A549 (cell line): Measurements from ENCODE around the gene ACTR1A. TPM values are rescaled to one million over a fixed set of nuclear protein-coding genes. Genes with fewer than 3 reads are reported as not detected.

Source experiments
- ATAC-seq, 2 experiments: fragments of 200-7000 bp in 1 of 2; fragments of >200 bp in 1 of 2; cut with Nextera tagmentation in 1 of 2; cut with Tn5 transposase in 1 of 2; 3 replicates each; pipeline versions ENCODE4 v1.8.0 to v1.9.1; 2018 to 2020; ENCODE audit warnings: mild to moderate bottlenecking in 1 of 2, moderate library complexity in 1 of 2
- CTCF ChIA-PET: fragments of 300-600 bp; sonication (Branson Sonifier 250); formaldehyde crosslinking; extraction: SDS; loops from one replicate; lab custom pipeline; 2021; ENCODE audit warnings: antibody characterized with exemption, inconsistent platforms; lab: Yijun Ruan, JAX
- POLR2A ChIA-PET: fragments of 350-600 bp; formaldehyde crosslinking; extraction: SDS; loops from one replicate; lab custom pipeline; 2021; ENCODE audit warnings: antibody characterized with exemption, inconsistent platforms; lab: Yijun Ruan, JAX
- DNase-seq, 2 experiments: peaks; one replicate each; pipeline versions ENCODE4 v3.0.0 to v3.0.0-alpha.2; 2011 to 2016; ENCODE audit warnings: low read depth in 1 of 2, low spot score in 1 of 2
- FAIRE-seq: peaks from 2 replicates; lab custom pipeline; 2011; peaks lifted over from hg19 to GRCh38; lab: Jason Lieb, UNC
- H3K27ac ChIP-seq, 2 experiments: fragments of >200 bp; sonication (Bioruptor Twin); formaldehyde crosslinking; 3 replicates each; pipeline ENCODE4 v1.5.1; 2016 to 2017
- H3K4me1 ChIP-seq: fragments of >200 bp; sonication (Bioruptor Twin); formaldehyde crosslinking; 3 replicates; pipeline ENCODE4 v1.6.1; 2016
- H3K4me2 ChIP-seq: fragments of >200 bp; sonication (Bioruptor Twin); formaldehyde crosslinking; 3 replicates; pipeline ENCODE4 v1.6.1; 2016
- H3K4me3 ChIP-seq: fragments of >200 bp; sonication (Bioruptor Twin); formaldehyde crosslinking; 3 replicates; pipeline ENCODE4 v1.5.1; 2016
- H3K9me3 ChIP-seq: fragments of >200 bp; sonication (Bioruptor Twin); formaldehyde crosslinking; 3 replicates; pipeline ENCODE4 v1.6.1; 2016
- ATOH8 ChIP-seq: fragments of 250-450 bp; sonication (Bioruptor Pico); IDR thresholded peaks from 2 replicates; pipeline ENCODE4 v1.5.0; 2020; ENCODE audit warnings: low read depth, mild to moderate bottlenecking, moderate library complexity
- CBX2 ChIP-seq: fragments of 200-600 bp; sonication (generic); IDR thresholded peaks from 2 replicates; pipeline ENCODE4 v1.6.1; 2016; ENCODE audit warnings: low read depth, mild to moderate bottlenecking, borderline replicate concordance
- CHD4 ChIP-seq: fragments of 200-600 bp; sonication (generic); IDR thresholded peaks from 2 replicates; pipeline ENCODE4 v1.6.1; 2016; ENCODE audit warnings: antibody characterized with exemption, mild to moderate bottlenecking, borderline replicate concordance
- CTCF ChIP-seq: fragments of >200 bp; sonication (Bioruptor Twin); formaldehyde crosslinking; IDR thresholded peaks from 3 replicates; pipeline ENCODE4 v1.5.1; 2016
- EHMT2 ChIP-seq: fragments of 200-600 bp; sonication (generic); IDR thresholded peaks from 2 replicates; pipeline ENCODE4 v1.6.1; 2016; ENCODE audit warnings: antibody characterized with exemption, low read depth, mild to moderate bottlenecking, moderate library complexity
- FOXS1 ChIP-seq: fragments of 250-450 bp; sonication (Bioruptor Pico); IDR thresholded peaks from 2 replicates; pipeline ENCODE4 v1.5.0; 2020; ENCODE audit warnings: mild to moderate bottlenecking, moderate library complexity
- HDAC2 ChIP-seq: fragments of 200-600 bp; sonication (generic); IDR thresholded peaks from 2 replicates; pipeline ENCODE4 v1.6.1; 2016
- HMGXB4 ChIP-seq: fragments of 250-450 bp; sonication (Bioruptor Pico); IDR thresholded peaks from 2 replicates; pipeline ENCODE4 v1.5.0; 2021; ENCODE audit warnings: mild to moderate bottlenecking, moderate library complexity, borderline replicate concordance
- HOXB13 ChIP-seq: fragments of 250-450 bp; sonication (Bioruptor Pico); IDR thresholded peaks from 2 replicates; pipeline ENCODE4 v1.5.0; 2020; ENCODE audit warnings: low read depth, mild to moderate bottlenecking, moderate library complexity
- KDM1A ChIP-seq: fragments of 200-600 bp; sonication (generic); IDR thresholded peaks from 2 replicates; pipeline ENCODE4 v1.6.1; 2016; ENCODE audit warnings: low read depth, mild to moderate bottlenecking
- MAX ChIP-seq: IDR thresholded peaks from 2 replicates; pipeline ENCODE4 v1.6.1; 2012
- MAZ ChIP-seq: fragments of 150-350 bp; IDR thresholded peaks from 2 replicates; pipeline ENCODE4 v1.6.1; 2014; ENCODE audit warnings: antibody characterized with exemption, low read depth, low read length, borderline replicate concordance
- NPAS2 ChIP-seq: fragments of 250-450 bp; sonication (Bioruptor Pico); IDR thresholded peaks from 2 replicates; pipeline ENCODE4 v1.8.0; 2022; ENCODE audit warnings: mild to moderate bottlenecking, moderate library complexity, borderline replicate concordance
- NR3C1 ChIP-seq: fragments of >200 bp; sonication (Bioruptor Twin); formaldehyde crosslinking; IDR thresholded peaks from 3 replicates; pipeline ENCODE4 v1.6.1; 2017
- PBX3 ChIP-seq: IDR thresholded peaks from 2 replicates; pipeline ENCODE4 v1.6.1; 2012
- POLR2AphosphoS2 ChIP-seq: conservative IDR thresholded peaks from 2 replicates; pipeline ENCODE4 v1.6.1; 2012; ENCODE audit warnings: low read length, improper control_type of control experiment, inconsistent platforms
- REST ChIP-seq: fragments of 200-600 bp; sonication (generic); IDR thresholded peaks from 2 replicates; pipeline ENCODE4 v1.6.1; 2016; ENCODE audit warnings: antibody characterized with exemption, mild to moderate bottlenecking, moderate library complexity
- RFX5 ChIP-seq: fragments of 450-650 bp; IDR thresholded peaks from 2 replicates; pipeline ENCODE4 v1.7.1; 2014; ENCODE audit warnings: antibody characterized with exemption, mild to moderate bottlenecking, moderate library complexity
- RNF2 ChIP-seq: fragments of 200-600 bp; sonication (generic); IDR thresholded peaks from 2 replicates; pipeline ENCODE4 v1.6.1; 2016; ENCODE audit warnings: low read depth, mild to moderate bottlenecking, antibody characterized with exemption, moderate library complexity, borderline replicate concordance
- SMC3 ChIP-seq: fragments of >200 bp; sonication (Bioruptor Twin); formaldehyde crosslinking; IDR thresholded peaks from 3 replicates; pipeline ENCODE4 v1.6.1; 2018; ENCODE audit warnings: inconsistent platforms
- USF2 ChIP-seq: fragments of 450-650 bp; IDR thresholded peaks from 2 replicates; pipeline ENCODE4 v1.6.1; 2014; ENCODE audit warnings: antibody characterized with exemption
- ZC3H11A ChIP-seq: fragments of 450-650 bp; IDR thresholded peaks from 2 replicates; pipeline ENCODE4 v1.6.1; 2014; ENCODE audit warnings: antibody characterized with exemption, mild to moderate bottlenecking
- ZSCAN20 ChIP-seq: fragments of 250-450 bp; sonication (Bioruptor Pico); IDR thresholded peaks from 2 replicates; pipeline ENCODE4 v1.8.0; 2022; ENCODE audit warnings: mild to moderate bottlenecking, moderate library complexity
- WGBS: methylation state at CpG from one replicate; pipeline ENCODE4 v1.1.6; 2017; ENCODE audit errors: missing lambda C conversion rate; 5-methylcytosine and 5-hydroxymethylcytosine counted together
- polyA plus RNA-seq, 4 experiments: library from polyadenylated mRNA; depleted of rRNA in 3 of 4; stranded (reverse); fragments of >200 nt; fragmentation: RNase III in 1 of 4; extraction: RNeasy Plus Mini Kit Qiagen cat#74134 plus additional on column Dnase treatment in 1 of 4; gene quantifications; 2 replicates in 3 of 4; 3 replicates in 1 of 4; pipeline ENCODE4 v1.2.3, GENCODE V29; 2011 to 2017

The ACTR1A gene
- polyA plus RNA-seq, 2 of the 4 experiments (the other 2 are of a cell fraction), result 85.8 to 114 TPM

GRCh38 chr10:102438374-102438773, 64.1 kb downstream of the ACTR1A start:
- Histone ChIP-seq H3K4me3 (no peak overlapping the region), H3K4me2 (no peak overlapping the region), H3K27ac (no peak overlapping the region), H3K9me3 (no peaks in the 10 kb centered on the region), H3K4me1 (peaks cover 8% of the 10 kb centered on the region)
- ChIA-PET POLR2A (interaction anchor here (0.9 kb wide), 1 partner anchor 12 kb away, joined by 5 read pairs; no protein-coding TSS in a partner anchor), CTCF (interaction anchor here (0.7 to 9.9 kb wide), 4 partner anchors 11 to 44 kb away, joined by 3 to 82 read pairs (median 3); no protein-coding TSS in a partner anchor)
- FAIRE-seq, result no peak
- 79% methylated on average over 1 of the region's 1 CpG for WGBS
- no peak for DNase-seq
- TF ChIP-seq NR3C1, result no peak
- no peak for TF ChIP-seq EHMT2
- no peak for TF ChIP-seq ZC3H11A
- TF ChIP-seq USF2, result no peak
- TF ChIP-seq KDM1A, result no peak
- no peak for ATAC-seq

GRCh38 chr10:102437515-102437914, 65.0 kb downstream of the ACTR1A start:
- Histone ChIP-seq H3K27ac (no peak overlapping the region), H3K4me3 (no peak overlapping the region), H3K4me2 (no peak overlapping the region), H3K4me1 (peaks cover 8% of the 10 kb centered on the region), H3K9me3 (no peaks in the 10 kb centered on the region)
- ChIA-PET CTCF (interaction anchor here (1.0 to 9.9 kb wide), 3 partner anchors 14 to 43 kb away, joined by 3 to 82 read pairs (median 3); no protein-coding TSS in a partner anchor), POLR2A (interaction anchor here (0.9 kb wide), 1 partner anchor 13 kb away, joined by 5 read pairs; no protein-coding TSS in a partner anchor)
- DNase-seq (no peak), ATAC-seq (no peak), FAIRE-seq (no peak)
- TF ChIP-seq NPAS2 (no peak), FOXS1 (CRISPR knock-in tag) (no peak), RNF2 (no peak), HDAC2 (no peak), RFX5 (no peak), HMGXB4 (CRISPR knock-in tag) (no peak), POLR2AphosphoS2 (no peak)
- 84% methylated on average over 3 of the region's 3 CpGs for WGBS

- Histone ChIP-seq H3K4me1 (peaks cover 12% of the 10 kb centered on the region), H3K4me3 (no peak overlapping the region), H3K27ac (no peak overlapping the region), H3K9me3 (no peaks in the 10 kb centered on the region), H3K4me2 (no peak overlapping the region)
- no peak for FAIRE-seq
- POLR2A ChIA-PET, result no interaction called here
- 61% methylated on average over 6 of the region's 6 CpGs for WGBS
- CTCF ChIA-PET, result interaction anchor here (1.7 to 17.4 kb wide), 4 partner anchors 13 to 160 kb away, joined by 4 to 337 read pairs (median 48); partner anchors contain the start of gene NFKB2
- no peak for DNase-seq
- no peak for ATAC-seq
- TF ChIP-seq ZSCAN20 (CRISPR knock-in tag), result no peak
- no peak for TF ChIP-seq MAZ
- no peak for TF ChIP-seq HOXB13 (CRISPR knock-in tag)
- no peak for TF ChIP-seq CHD4
- no peak for TF ChIP-seq CTCF
- TF ChIP-seq SMC3, result no peak
- no peak for TF ChIP-seq ZC3H11A
- no peak for TF ChIP-seq ATOH8 (CRISPR knock-in tag)
- no peak for TF ChIP-seq PBX3
- no peak for TF ChIP-seq CBX2
- TF ChIP-seq MAX, result no peak
- TF ChIP-seq REST, result no peak
These were observed 66.2 kb downstream of the ACTR1A start for GRCh38 chr10:102436312-102436711.
